ENCODE measurements around the gene AP1B1. TPM values are rescaled to one million over a fixed set of nuclear protein-coding genes. Genes with fewer than 3 reads are reported as not detected.

AP1B1 gene
- total and polyA plus RNA-seq, 2 donors (not counting 1 experiment from before 2014, with no cell fraction given): 44.1 to 45.6 TPM

GRCh38 chr22:29353286-29353685 is 35.1 kb downstream of the AP1B1 start:
- no peak overlapping the region for H3K9ac ChIP-seq (ENCODE audit: insufficient read depth, low read length)
- no peaks in the 10 kb centered on the region for H3K9me3 ChIP-seq (ENCODE audit: control insufficient read depth, insufficient read depth, low read depth, low read length)
- peaks cover 28% of the 10 kb centered on the region for H3K36me3 ChIP-seq (ENCODE audit: control insufficient read depth, insufficient read depth, low read length)
- H4K20me1 ChIP-seq (ENCODE audit: control insufficient read depth, extremely low read depth, insufficient read depth, low read length): no peaks in the 10 kb centered on the region
- no peaks in the 10 kb centered on the region for H3K27me3 ChIP-seq (ENCODE audit: control insufficient read depth, insufficient read depth, low read length)
- no peak for DNase-seq (ENCODE audit: low read depth in 2 of 2)
- H3K79me2 ChIP-seq (ENCODE audit: control insufficient read depth, insufficient read depth, low read length): no peaks in the 10 kb centered on the region
- H3K4me3 ChIP-seq (replicated peaks in 1 of 4; ENCODE audit: control extremely low read depth in 1 of 4, insufficient read depth in 1 of 4, low read depth in 3 of 4, low read length in 4 of 4): no peak overlapping the region
- TF ChIP-seq EZH2 (IDR thresholded peaks at IDR 0.05; ENCODE audit: low read length, missing control alignments): no peak
- no peak for TF ChIP-seq CTCF (conservative IDR thresholded peaks at IDR 0.05 in 1 of 2, IDR thresholded peaks at IDR 0.05 in 1 of 2; ENCODE audit: low read depth in 1 of 2, low read length in 2 of 2)
- no peaks in the 10 kb centered on the region for H3K4me1 ChIP-seq (ENCODE audit: control insufficient read depth, extremely low read depth, insufficient read depth, low read length)
- H2AFZ ChIP-seq (ENCODE audit: low read length): no peak overlapping the region
- H3K27ac ChIP-seq (ENCODE audit: insufficient read depth, low read length): no peak overlapping the region
- no peak overlapping the region for H3K4me2 ChIP-seq (ENCODE audit: extremely low read depth, insufficient read depth, low read length)

- no peaks in the 10 kb centered on the region for H3K4me1 ChIP-seq (ENCODE audit: control insufficient read depth, extremely low read depth, insufficient read depth, low read length)
- H3K27me3 ChIP-seq (ENCODE audit: control insufficient read depth, insufficient read depth, low read length): no peaks in the 10 kb centered on the region
- TF ChIP-seq EZH2 (IDR thresholded peaks at IDR 0.05; ENCODE audit: low read length, missing control alignments) (no peak), CTCF (conservative IDR thresholded peaks at IDR 0.05 in 1 of 2, IDR thresholded peaks at IDR 0.05 in 1 of 2; ENCODE audit: low read depth in 1 of 2, low read length in 2 of 2) (no peak)
- H3K4me3 ChIP-seq (replicated peaks in 1 of 4; ENCODE audit: control extremely low read depth in 1 of 4, insufficient read depth in 1 of 4, low read depth in 3 of 4, low read length in 4 of 4): no peak overlapping the region
- H3K9me3 ChIP-seq (ENCODE audit: control insufficient read depth, insufficient read depth, low read depth, low read length): no peaks in the 10 kb centered on the region
- H3K36me3 ChIP-seq (ENCODE audit: control insufficient read depth, insufficient read depth, low read length): peaks cover 24% of the 10 kb centered on the region
- no peak overlapping the region for H3K27ac ChIP-seq (ENCODE audit: insufficient read depth, low read length)
- no peaks in the 10 kb centered on the region for H3K79me2 ChIP-seq (ENCODE audit: control insufficient read depth, insufficient read depth, low read length)
- H3K9ac ChIP-seq (ENCODE audit: insufficient read depth, low read length): no peak overlapping the region
- DNase-seq (ENCODE audit: low read depth in 2 of 2): no peak
- H2AFZ ChIP-seq (ENCODE audit: low read length): no peak overlapping the region
- H4K20me1 ChIP-seq (ENCODE audit: control insufficient read depth, extremely low read depth, insufficient read depth, low read length): no peaks in the 10 kb centered on the region
- no peak overlapping the region for H3K4me2 ChIP-seq (ENCODE audit: extremely low read depth, insufficient read depth, low read length)
These were observed 35.6 kb downstream of the AP1B1 start for GRCh38 chr22:29352778-29353177.

GRCh38 chr22:29351891-29352290 is 36.5 kb downstream of the AP1B1 start:
- Histone ChIP-seq H3K4me1 (ENCODE audit: control insufficient read depth, extremely low read depth, insufficient read depth, low read length) (no peaks in the 10 kb centered on the region), H3K4me2 (ENCODE audit: extremely low read depth, insufficient read depth, low read length) (no peak overlapping the region), H4K20me1 (ENCODE audit: control insufficient read depth, extremely low read depth, insufficient read depth, low read length) (no peaks in the 10 kb centered on the region), H3K9ac (ENCODE audit: insufficient read depth, low read length) (no peak overlapping the region), H3K27me3 (ENCODE audit: control insufficient read depth, insufficient read depth, low read length) (no peaks in the 10 kb centered on the region), H3K27ac (ENCODE audit: insufficient read depth, low read length) (no peak overlapping the region), H3K9me3 (ENCODE audit: control insufficient read depth, insufficient read depth, low read depth, low read length) (no peaks in the 10 kb centered on the region), H3K36me3 (ENCODE audit: control insufficient read depth, insufficient read depth, low read length) (peaks cover 24% of the 10 kb centered on the region), H3K79me2 (ENCODE audit: control insufficient read depth, insufficient read depth, low read length) (no peaks in the 10 kb centered on the region), H2AFZ (ENCODE audit: low read length) (no peak overlapping the region), H3K4me3 (replicated peaks in 1 of 4; ENCODE audit: control extremely low read depth in 1 of 4, insufficient read depth in 1 of 4, low read depth in 3 of 4, low read length in 4 of 4) (no peak overlapping the region)
- TF ChIP-seq EZH2 (IDR thresholded peaks at IDR 0.05; ENCODE audit: low read length, missing control alignments) (no peak), CTCF (conservative IDR thresholded peaks at IDR 0.05 in 1 of 2, IDR thresholded peaks at IDR 0.05 in 1 of 2; ENCODE audit: low read depth in 1 of 2, low read length in 2 of 2) (no peak)
- DNase-seq (ENCODE audit: low read depth in 2 of 2): no peak
